ENCODE results near the gene MRS2. TPM values are rescaled to one million over a fixed set of nuclear protein-coding genes. Genes with fewer than 3 reads are reported as not detected.
"Not testable (repeated sequence)": the region's sequence is repeated elsewhere in the genome, so short reads cannot be mapped to it uniquely, and the experiment has no call there.

The MRS2 gene
- total RNA-seq, 1 donor from 2014 or later: 32.3 TPM

DNA sequence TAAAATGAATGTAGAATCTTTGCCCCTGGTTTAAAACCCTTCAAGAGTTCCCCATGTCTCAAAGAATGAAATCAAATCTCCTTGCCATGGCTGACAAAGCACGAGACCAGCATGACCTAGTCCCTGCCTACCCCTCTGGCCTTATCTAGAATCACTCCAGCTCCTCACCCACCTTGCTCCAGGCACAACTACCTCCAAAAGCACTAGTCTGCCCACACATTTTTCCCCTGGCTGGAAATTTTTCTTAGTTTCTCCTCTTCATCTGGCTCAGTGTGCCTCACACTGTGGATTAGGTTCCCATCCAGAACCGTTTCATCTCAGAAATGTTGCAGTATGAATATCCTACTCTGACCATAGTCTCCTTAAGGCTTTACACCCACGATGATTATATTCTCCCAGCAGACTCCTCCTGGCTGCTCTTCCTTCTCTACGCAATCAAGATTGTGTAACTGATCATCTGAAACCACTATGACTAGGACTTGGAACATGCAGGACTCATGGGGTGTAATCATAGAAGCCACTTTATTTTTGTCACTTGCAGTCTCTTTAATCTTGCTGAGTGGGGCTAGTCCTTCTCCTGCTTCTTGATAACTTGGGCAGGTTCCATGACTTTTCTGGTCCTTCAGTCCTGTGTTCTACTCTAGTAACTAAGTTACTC lies 7.8 kb upstream of the MRS2 start:
- H3K4me1 ChIP-seq: peaks cover 9% of the 10 kb centered on the region
- H3K27me3 ChIP-seq: peaks cover 7% of the 10 kb centered on the region
- H3K27ac Mint-ChIP-seq: no peak overlapping the region
- H3F3A ChIP-seq (ENCODE audit: low read depth): peaks cover 11% of the 10 kb centered on the region
- H3K9me3 Mint-ChIP-seq: peaks cover 10% of the 10 kb centered on the region
- no peaks in the 10 kb centered on the region for H3K79me2 ChIP-seq (ENCODE audit: low read depth)
- H3K4me2 ChIP-seq: no peak overlapping the region
- H3K36me3 Mint-ChIP-seq: no peaks in the 10 kb centered on the region
- H3K9ac ChIP-seq: no peak overlapping the region
- TF ChIP-seq EZH2phosphoT487 (IDR thresholded peaks at IDR 0.05) (no peak), EZH2 (IDR thresholded peaks at IDR 0.05) (no peak)
- TF ChIP-seq, protein P1, sequence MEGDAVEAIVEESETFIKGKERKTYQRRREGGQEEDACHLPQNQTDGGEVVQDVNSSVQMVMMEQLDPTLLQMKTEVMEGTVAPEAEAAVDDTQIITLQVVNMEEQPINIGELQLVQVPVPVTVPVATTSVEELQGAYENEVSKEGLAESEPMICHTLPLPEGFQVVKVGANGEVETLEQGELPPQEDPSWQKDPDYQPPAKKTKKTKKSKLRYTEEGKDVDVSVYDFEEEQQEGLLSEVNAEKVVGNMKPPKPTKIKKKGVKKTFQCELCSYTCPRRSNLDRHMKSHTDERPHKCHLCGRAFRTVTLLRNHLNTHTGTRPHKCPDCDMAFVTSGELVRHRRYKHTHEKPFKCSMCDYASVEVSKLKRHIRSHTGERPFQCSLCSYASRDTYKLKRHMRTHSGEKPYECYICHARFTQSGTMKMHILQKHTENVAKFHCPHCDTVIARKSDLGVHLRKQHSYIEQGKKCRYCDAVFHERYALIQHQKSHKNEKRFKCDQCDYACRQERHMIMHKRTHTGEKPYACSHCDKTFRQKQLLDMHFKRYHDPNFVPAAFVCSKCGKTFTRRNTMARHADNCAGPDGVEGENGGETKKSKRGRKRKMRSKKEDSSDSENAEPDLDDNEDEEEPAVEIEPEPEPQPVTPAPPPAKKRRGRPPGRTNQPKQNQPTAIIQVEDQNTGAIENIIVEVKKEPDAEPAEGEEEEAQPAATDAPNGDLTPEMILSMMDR (IDR thresholded peaks at IDR 0.05): no peak
- H3K4me3 ChIP-seq: no peak overlapping the region
- H3K36me3 ChIP-seq: no peaks in the 10 kb centered on the region
- no peak overlapping the region for H2AFZ ChIP-seq (replicated peaks)
- H3K27ac ChIP-seq: no peak overlapping the region
- no peaks in the 10 kb centered on the region for H4K20me1 ChIP-seq (ENCODE audit: low read depth)
- peaks cover 9% of the 10 kb centered on the region for H3K27me3 Mint-ChIP-seq (ENCODE audit: insufficient read depth, low read depth)
- H3K9me3 ChIP-seq (ENCODE audit: low read depth): no peaks in the 10 kb centered on the region
- no peak overlapping the region for H3K4me3 Mint-ChIP-seq
- no peak for DNase-seq (ENCODE audit: low spot score)
- H3K4me1 Mint-ChIP-seq: peaks cover 11% of the 10 kb centered on the region

- Mint-ChIP-seq H3K9me3 (peaks cover 10% of the 10 kb centered on the region), H3K27ac (no peak overlapping the region), H3K27me3 (ENCODE audit: insufficient read depth, low read depth) (peaks cover 12% of the 10 kb centered on the region), H3K4me1 (peaks cover 15% of the 10 kb centered on the region), H3K36me3 (no peaks in the 10 kb centered on the region), H3K4me3 (no peak overlapping the region)
- Histone ChIP-seq H4K20me1 (ENCODE audit: low read depth) (no peaks in the 10 kb centered on the region), H3K9ac (no peak overlapping the region), H3K36me3 (no peaks in the 10 kb centered on the region), H3K4me3 (no peak overlapping the region), H3K9me3 (ENCODE audit: low read depth) (no peaks in the 10 kb centered on the region), H3K79me2 (ENCODE audit: low read depth) (no peaks in the 10 kb centered on the region), H3K4me1 (peaks cover 18% of the 10 kb centered on the region), H3K4me2 (no peak overlapping the region), H3F3A (ENCODE audit: low read depth) (peaks cover 21% of the 10 kb centered on the region), H3K27me3 (peaks cover 11% of the 10 kb centered on the region), H3K27ac (no peak overlapping the region), H2AFZ (replicated peaks) (no peak overlapping the region)
- DNase-seq (ENCODE audit: low spot score): no peak
- no peak for TF ChIP-seq EZH2phosphoT487 (IDR thresholded peaks at IDR 0.05)
- TF ChIP-seq, protein P1 (IDR thresholded peaks at IDR 0.05): no peak
- no peak for TF ChIP-seq EZH2 (IDR thresholded peaks at IDR 0.05)
These were observed 5.9 kb upstream of the MRS2 start for GRCh38 chr6:24396824-24397223.

DNA sequence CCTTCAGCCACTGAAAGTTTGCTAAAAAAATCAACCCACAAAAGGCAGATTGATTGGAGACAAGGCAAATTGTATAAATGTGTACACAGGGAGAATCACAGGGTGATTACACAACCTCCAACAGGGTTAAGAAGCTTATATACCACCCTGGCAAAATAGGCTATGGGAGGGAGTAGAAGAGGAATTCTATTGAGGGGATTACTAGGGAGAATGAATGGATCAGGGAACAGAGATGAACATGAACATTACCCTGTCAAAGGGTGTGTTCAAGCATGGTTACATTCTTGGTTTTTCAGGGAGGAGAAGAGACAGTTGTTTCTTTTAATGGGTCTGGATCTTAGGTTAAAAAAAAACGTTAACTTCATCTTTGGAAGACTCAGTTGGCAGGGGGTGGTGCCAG lies 5.1 kb upstream of the MRS2 start:
- Histone ChIP-seq H3K9ac (no peak overlapping the region), H3K9me3 (ENCODE audit: low read depth) (no peaks in the 10 kb centered on the region), H3F3A (ENCODE audit: low read depth) (peaks cover 24% of the 10 kb centered on the region), H3K4me2 (peak overlapping the region; percentile 20), H4K20me1 (ENCODE audit: low read depth) (no peaks in the 10 kb centered on the region), H3K27me3 (peaks cover 11% of the 10 kb centered on the region), H2AFZ (replicated peaks) (no peak overlapping the region), H3K4me3 (no peak overlapping the region), H3K27ac (no peak overlapping the region), H3K4me1 (peaks cover 18% of the 10 kb centered on the region), H3K79me2 (ENCODE audit: low read depth) (peaks cover 2% of the 10 kb centered on the region), H3K36me3 (no peaks in the 10 kb centered on the region)
- TF ChIP-seq, protein P1 (IDR thresholded peaks at IDR 0.05): no peak
- TF ChIP-seq EZH2phosphoT487 (IDR thresholded peaks at IDR 0.05): peak; percentile 68
- Mint-ChIP-seq H3K4me3 (peak overlapping the region; percentile 26), H3K4me1 (peaks cover 21% of the 10 kb centered on the region), H3K36me3 (no peaks in the 10 kb centered on the region), H3K9me3 (peaks cover 10% of the 10 kb centered on the region), H3K27me3 (ENCODE audit: insufficient read depth, low read depth) (peaks cover 13% of the 10 kb centered on the region), H3K27ac (no peak overlapping the region)
- peak; percentile 56 for DNase-seq (ENCODE audit: low spot score)

GRCh38 chr6:24400045-24401039 lies 2.4 kb upstream of the MRS2 start:
- Mint-ChIP-seq H3K9me3 (peaks cover 10% of the 10 kb centered on the region), H3K27me3 (ENCODE audit: insufficient read depth, low read depth) (peaks cover 14% of the 10 kb centered on the region), H3K4me1 (peaks cover 34% of the 10 kb centered on the region), H3K4me3 (peak overlapping the region; percentile 41)
- not testable (repeated sequence) for H3K36me3 Mint-ChIP-seq; H3K9me3 ChIP-seq (ENCODE audit: low read depth); H3K27ac ChIP-seq; H4K20me1 ChIP-seq (ENCODE audit: low read depth); H3K36me3 ChIP-seq; H3K9ac ChIP-seq; H3K27ac Mint-ChIP-seq; DNase-seq (ENCODE audit: low spot score)
- Histone ChIP-seq H2AFZ (replicated peaks) (peak overlapping the region; percentile 92), H3K27me3 (peaks cover 11% of the 10 kb centered on the region), H3K4me2 (peak overlapping the region; percentile 28), H3F3A (ENCODE audit: low read depth) (peaks cover 24% of the 10 kb centered on the region), H3K4me3 (peak overlapping the region; percentile 3), H3K79me2 (ENCODE audit: low read depth) (peaks cover 28% of the 10 kb centered on the region), H3K4me1 (peaks cover 26% of the 10 kb centered on the region)
